ENCODE data around the gene DYRK3. TPM values are rescaled to one million over a fixed set of nuclear protein-coding genes. Genes with fewer than 3 reads are reported as not detected.

DYRK3 gene
- total and polyA plus RNA-seq, 2 of the 13 experiments (the other 11 are each of a cell fraction or from before 2014, with no cell fraction given): 0.48 to 2.8 TPM

DNA sequence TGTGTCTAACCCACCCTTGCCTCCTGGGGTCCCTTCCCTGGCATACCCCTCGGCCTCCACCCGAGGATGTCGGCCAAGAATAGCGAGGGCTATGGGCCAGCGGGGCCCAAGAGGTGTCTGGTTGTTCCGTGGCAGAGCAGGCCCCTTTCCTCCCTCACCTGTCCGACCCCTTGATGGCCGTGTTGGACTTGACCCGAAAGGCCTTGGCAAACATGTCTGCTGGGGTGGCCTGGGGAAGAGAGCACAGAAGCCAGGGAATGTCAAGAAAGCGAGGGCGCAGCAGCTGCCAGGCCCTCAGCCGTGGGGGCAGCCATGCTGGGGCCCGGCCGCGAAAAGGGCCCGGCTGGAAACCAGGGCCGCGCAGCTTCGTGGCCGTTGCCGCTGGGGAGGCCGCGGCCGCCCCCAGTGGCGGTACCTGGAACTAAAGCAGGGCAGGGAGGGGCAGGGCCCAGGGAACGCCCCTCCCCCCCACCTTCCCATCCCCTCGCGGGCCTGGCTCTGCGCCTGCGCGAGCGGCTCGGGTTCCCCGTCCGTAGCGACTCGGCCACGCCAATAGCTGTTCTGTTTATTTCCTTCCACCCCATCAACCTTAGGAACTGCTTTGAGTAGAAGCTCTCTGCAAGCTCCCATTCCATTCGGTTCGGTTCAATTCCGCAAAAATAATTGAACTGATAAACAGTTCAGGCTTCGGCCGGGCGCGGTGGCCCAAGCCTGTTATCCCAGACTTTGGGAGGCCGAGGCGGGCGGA is 23.0 kb upstream of the DYRK3 start, which contains the start of gene EIF2D (continued):
- TF ChIP-seq HDAC1 (CRISPR knock-in tag; IDR thresholded peaks at IDR 0.05): peak; percentile 98
- TF ChIP-seq, protein P1, sequence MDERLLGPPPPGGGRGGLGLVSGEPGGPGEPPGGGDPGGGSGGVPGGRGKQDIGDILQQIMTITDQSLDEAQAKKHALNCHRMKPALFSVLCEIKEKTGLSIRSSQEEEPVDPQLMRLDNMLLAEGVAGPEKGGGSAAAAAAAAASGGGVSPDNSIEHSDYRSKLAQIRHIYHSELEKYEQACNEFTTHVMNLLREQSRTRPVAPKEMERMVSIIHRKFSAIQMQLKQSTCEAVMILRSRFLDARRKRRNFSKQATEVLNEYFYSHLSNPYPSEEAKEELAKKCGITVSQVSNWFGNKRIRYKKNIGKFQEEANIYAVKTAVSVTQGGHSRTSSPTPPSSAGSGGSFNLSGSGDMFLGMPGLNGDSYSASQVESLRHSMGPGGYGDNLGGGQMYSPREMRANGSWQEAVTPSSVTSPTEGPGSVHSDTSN (CRISPR knock-in tag; IDR thresholded peaks at IDR 0.05): no peak
- peak; percentile 80 for TF ChIP-seq FOXO1 (CRISPR knock-in tag; IDR thresholded peaks at IDR 0.05)
- peak; percentile 51; the same call in 1 of the 2 replicates for TF ChIP-seq TBX3 (IDR thresholded peaks at IDR 0.05; ENCODE audit: borderline replicate concordance)
- TF ChIP-seq, protein P2, sequence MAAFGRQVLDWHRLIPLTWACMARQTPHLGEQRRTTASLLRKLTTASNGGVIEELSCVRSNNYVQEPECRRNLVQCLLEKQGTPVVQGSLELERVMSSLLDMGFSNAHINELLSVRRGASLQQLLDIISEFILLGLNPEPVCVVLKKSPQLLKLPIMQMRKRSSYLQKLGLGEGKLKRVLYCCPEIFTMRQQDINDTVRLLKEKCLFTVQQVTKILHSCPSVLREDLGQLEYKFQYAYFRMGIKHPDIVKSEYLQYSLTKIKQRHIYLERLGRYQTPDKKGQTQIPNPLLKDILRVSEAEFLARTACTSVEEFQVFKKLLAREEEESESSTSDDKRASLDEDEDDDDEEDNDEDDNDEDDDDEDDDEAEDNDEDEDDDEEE (CRISPR knock-in tag; IDR thresholded peaks at IDR 0.05): peak; percentile 92
- TF ChIP-seq, protein P3, sequence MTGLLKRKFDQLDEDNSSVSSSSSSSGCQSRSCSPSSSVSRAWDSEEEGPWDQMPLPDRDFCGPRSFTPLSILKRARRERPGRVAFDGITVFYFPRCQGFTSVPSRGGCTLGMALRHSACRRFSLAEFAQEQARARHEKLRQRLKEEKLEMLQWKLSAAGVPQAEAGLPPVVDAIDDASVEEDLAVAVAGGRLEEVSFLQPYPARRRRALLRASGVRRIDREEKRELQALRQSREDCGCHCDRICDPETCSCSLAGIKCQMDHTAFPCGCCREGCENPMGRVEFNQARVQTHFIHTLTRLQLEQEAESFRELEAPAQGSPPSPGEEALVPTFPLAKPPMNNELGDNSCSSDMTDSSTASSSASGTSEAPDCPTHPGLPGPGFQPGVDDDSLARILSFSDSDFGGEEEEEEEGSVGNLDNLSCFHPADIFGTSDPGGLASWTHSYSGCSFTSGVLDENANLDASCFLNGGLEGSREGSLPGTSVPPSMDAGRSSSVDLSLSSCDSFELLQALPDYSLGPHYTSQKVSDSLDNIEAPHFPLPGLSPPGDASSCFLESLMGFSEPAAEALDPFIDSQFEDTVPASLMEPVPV (CRISPR knock-in tag; IDR thresholded peaks at IDR 0.05): peak; percentile 79
- peak; percentile 100 for TF ChIP-seq ZFY (CRISPR knock-in tag; IDR thresholded peaks at IDR 0.05)
- peak; percentile 99 for TF ChIP-seq KDM5A (IDR thresholded peaks at IDR 0.05; ENCODE audit: borderline replicate concordance, low read length)
- peak; percentile 81; the same call in 1 of the 2 replicates for TF ChIP-seq GFI1 (CRISPR knock-in tag; IDR thresholded peaks at IDR 0.05; ENCODE audit: borderline replicate concordance)
- TF ChIP-seq, protein P4, sequence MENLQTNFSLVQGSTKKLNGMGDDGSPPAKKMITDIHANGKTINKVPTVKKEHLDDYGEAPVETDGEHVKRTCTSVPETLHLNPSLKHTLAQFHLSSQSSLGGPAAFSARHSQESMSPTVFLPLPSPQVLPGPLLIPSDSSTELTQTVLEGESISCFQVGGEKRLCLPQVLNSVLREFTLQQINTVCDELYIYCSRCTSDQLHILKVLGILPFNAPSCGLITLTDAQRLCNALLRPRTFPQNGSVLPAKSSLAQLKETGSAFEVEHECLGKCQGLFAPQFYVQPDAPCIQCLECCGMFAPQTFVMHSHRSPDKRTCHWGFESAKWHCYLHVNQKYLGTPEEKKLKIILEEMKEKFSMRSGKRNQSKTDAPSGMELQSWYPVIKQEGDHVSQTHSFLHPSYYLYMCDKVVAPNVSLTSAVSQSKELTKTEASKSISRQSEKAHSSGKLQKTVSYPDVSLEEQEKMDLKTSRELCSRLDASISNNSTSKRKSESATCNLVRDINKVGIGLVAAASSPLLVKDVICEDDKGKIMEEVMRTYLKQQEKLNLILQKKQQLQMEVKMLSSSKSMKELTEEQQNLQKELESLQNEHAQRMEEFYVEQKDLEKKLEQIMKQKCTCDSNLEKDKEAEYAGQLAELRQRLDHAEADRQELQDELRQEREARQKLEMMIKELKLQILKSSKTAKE (CRISPR knock-in tag; IDR thresholded peaks at IDR 0.05; ENCODE audit: borderline replicate concordance): peak; percentile 20; the same call in 1 of the 2 replicates
- peak; percentile 59; the same call in 1 of the 2 replicates for TF ChIP-seq ZNF749 (CRISPR knock-in tag; IDR thresholded peaks at IDR 0.05; ENCODE audit: borderline replicate concordance)
- peak; percentile 95 for TF ChIP-seq ZNF605 (CRISPR knock-in tag; IDR thresholded peaks at IDR 0.05)
- TF ChIP-seq, protein P5, sequence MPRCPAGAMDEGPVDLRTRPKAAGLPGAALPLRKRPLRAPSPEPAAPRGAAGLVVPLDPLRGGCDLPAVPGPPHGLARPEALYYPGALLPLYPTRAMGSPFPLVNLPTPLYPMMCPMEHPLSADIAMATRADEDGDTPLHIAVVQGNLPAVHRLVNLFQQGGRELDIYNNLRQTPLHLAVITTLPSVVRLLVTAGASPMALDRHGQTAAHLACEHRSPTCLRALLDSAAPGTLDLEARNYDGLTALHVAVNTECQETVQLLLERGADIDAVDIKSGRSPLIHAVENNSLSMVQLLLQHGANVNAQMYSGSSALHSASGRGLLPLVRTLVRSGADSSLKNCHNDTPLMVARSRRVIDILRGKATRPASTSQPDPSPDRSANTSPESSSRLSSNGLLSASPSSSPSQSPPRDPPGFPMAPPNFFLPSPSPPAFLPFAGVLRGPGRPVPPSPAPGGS (CRISPR knock-in tag; IDR thresholded peaks at IDR 0.05): peak; percentile 94
- 0 out of 2 replicates have a peak, but pooled peaks have one; percentile 35 for TF ChIP-seq ZNF83 (CRISPR knock-in tag; IDR thresholded peaks at IDR 0.05; ENCODE audit: borderline replicate concordance)
- TF ChIP-seq HNRNPLL (IDR thresholded peaks at IDR 0.05; ENCODE audit: low read depth, low read length, poor library complexity, severe bottlenecking): peak; percentile 77
- TF ChIP-seq, protein P6, sequence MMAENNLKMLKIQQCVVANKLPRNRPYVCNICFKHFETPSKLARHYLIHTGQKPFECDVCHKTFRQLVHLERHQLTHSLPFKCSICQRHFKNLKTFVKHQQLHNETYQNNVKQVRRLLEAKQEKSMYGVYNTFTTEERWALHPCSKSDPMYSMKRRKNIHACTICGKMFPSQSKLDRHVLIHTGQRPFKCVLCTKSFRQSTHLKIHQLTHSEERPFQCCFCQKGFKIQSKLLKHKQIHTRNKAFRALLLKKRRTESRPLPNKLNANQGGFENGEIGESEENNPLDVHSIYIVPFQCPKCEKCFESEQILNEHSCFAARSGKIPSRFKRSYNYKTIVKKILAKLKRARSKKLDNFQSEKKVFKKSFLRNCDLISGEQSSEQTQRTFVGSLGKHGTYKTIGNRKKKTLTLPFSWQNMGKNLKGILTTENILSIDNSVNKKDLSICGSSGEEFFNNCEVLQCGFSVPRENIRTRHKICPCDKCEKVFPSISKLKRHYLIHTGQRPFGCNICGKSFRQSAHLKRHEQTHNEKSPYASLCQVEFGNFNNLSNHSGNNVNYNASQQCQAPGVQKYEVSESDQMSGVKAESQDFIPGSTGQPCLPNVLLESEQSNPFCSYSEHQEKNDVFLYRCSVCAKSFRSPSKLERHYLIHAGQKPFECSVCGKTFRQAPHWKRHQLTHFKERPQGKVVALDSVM (CRISPR knock-in tag; IDR thresholded peaks at IDR 0.05): peak; percentile 74
- TF ChIP-seq ARNTL (CRISPR knock-in tag; IDR thresholded peaks at IDR 0.05): 0 out of 2 replicates have a peak, but pooled peaks have one; percentile 64
